Loucy (cell line): ENCODE data around the gene TWF1.

Experiments used
- H2AFZ ChIP-seq: fragments of 200-600 bp; sonication (generic); 2 replicates; pipeline ENCODE4 v1.6.0; 2016; ENCODE audit warnings: antibody characterized with exemption, mild to moderate bottlenecking, low read length, moderate library complexity
- H3F3A ChIP-seq: fragments of 200-600 bp; 2 replicates; pipeline ENCODE4 v1.6.0; 2016; ENCODE audit warnings: antibody characterized with exemption, low read depth, mild to moderate bottlenecking
- H3K27me3 ChIP-seq: fragments of 200-600 bp; sonication (generic); 2 replicates; pipeline ENCODE4 v1.6.1; 2014; ENCODE audit warnings: low read length, mild to moderate bottlenecking; ENCODE audit not compliant: insufficient read depth, poor library complexity, severe bottlenecking
- H3K36me3 ChIP-seq: fragments of 200-600 bp; sonication (generic); 2 replicates; pipeline ENCODE4 v1.6.1; 2016; ENCODE audit warnings: low read length; ENCODE audit not compliant: insufficient read depth
- H3K4me1 ChIP-seq: fragments of 200-600 bp; sonication (generic); 2 replicates; pipeline ENCODE4 v1.5.1; 2014; ENCODE audit warnings: low read length, mild to moderate bottlenecking; ENCODE audit not compliant: insufficient read depth, poor library complexity, severe bottlenecking
- H3K4me2 ChIP-seq: fragments of 200-600 bp; sonication (generic); 2 replicates; pipeline ENCODE4 v1.6.0; 2014; ENCODE audit warnings: antibody characterized with exemption, low read length, low read depth, mild to moderate bottlenecking; ENCODE audit not compliant: poor library complexity, severe bottlenecking
- H3K4me3 ChIP-seq: fragments of 200-600 bp; sonication (generic); 2 replicates; pipeline ENCODE4 v1.5.1; 2014; ENCODE audit warnings: low read length, mild to moderate bottlenecking, mixed read lengths; ENCODE audit not compliant: poor library complexity, severe bottlenecking
- H3K79me2 ChIP-seq: fragments of 200-600 bp; sonication (generic); 2 replicates; pipeline ENCODE4 v1.6.1; 2014; ENCODE audit warnings: low read length; ENCODE audit not compliant: insufficient read depth
- H3K9ac ChIP-seq: fragments of 200-600 bp; sonication (generic); 2 replicates; pipeline ENCODE4 v1.6.0; 2014; ENCODE audit warnings: mild to moderate bottlenecking, low read depth, low read length, moderate library complexity; ENCODE audit not compliant: poor library complexity, severe bottlenecking
- H3K9me2 ChIP-seq: fragments of 200-600 bp; sonication (generic); replicated peaks from 2 replicates; pipeline ENCODE4 v1.6.1; 2016; ENCODE audit warnings: low read depth, low read length, mixed read lengths
- H3K9me3 ChIP-seq: fragments of 200-600 bp; sonication (generic); 2 replicates; pipeline ENCODE4 v1.6.1; 2014; ENCODE audit warnings: mild to moderate bottlenecking, antibody characterized with exemption, low read length, low read depth; ENCODE audit not compliant: insufficient read depth
- H4K20me1 ChIP-seq: fragments of 200-600 bp; sonication (generic); 2 replicates; pipeline ENCODE4 v1.6.0; 2014; ENCODE audit warnings: antibody characterized with exemption, low read length, mild to moderate bottlenecking; ENCODE audit not compliant: insufficient read depth, poor library complexity, severe bottlenecking
- EZH2phosphoT487 ChIP-seq: fragments of 200-600 bp; IDR thresholded peaks from 2 replicates; pipeline ENCODE4 v1.6.1; 2018; ENCODE audit warnings: antibody characterized with exemption, mild to moderate bottlenecking, moderate library complexity, borderline replicate concordance
- TF ChIP-seq, protein P1 (sequence below): fragments of 200-600 bp; sonication (generic); conservative IDR thresholded peaks from 2 replicates; pipeline ENCODE4 v1.5.1; 2014; ENCODE audit warnings: mild to moderate bottlenecking, antibody characterized with exemption, low read length

TWF1 gene

DNA sequence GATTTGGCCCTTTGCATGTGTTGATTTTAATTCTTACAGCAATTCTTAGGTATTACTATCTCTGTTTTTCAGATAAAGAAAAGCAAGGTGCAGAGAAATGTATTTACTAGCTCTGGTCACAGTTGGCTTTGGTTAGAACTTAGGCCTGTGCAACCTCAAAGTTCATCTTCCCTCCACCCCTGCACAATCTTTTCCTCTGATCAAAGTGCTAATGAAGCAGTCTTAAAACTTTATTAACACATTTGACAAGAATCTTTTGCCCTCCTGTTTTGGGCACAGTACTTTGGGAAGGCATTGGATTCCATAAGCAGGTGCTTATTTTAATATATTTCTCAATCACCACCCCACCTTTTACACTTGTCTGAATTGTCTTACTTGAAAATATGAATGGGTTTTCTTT, 44.6 kb downstream of the TWF1 start:
- peaks cover 55% of the 10 kb centered on the region for H3K79me2 ChIP-seq
- no peak for TF ChIP-seq EZH2phosphoT487
- TF ChIP-seq, protein P1, sequence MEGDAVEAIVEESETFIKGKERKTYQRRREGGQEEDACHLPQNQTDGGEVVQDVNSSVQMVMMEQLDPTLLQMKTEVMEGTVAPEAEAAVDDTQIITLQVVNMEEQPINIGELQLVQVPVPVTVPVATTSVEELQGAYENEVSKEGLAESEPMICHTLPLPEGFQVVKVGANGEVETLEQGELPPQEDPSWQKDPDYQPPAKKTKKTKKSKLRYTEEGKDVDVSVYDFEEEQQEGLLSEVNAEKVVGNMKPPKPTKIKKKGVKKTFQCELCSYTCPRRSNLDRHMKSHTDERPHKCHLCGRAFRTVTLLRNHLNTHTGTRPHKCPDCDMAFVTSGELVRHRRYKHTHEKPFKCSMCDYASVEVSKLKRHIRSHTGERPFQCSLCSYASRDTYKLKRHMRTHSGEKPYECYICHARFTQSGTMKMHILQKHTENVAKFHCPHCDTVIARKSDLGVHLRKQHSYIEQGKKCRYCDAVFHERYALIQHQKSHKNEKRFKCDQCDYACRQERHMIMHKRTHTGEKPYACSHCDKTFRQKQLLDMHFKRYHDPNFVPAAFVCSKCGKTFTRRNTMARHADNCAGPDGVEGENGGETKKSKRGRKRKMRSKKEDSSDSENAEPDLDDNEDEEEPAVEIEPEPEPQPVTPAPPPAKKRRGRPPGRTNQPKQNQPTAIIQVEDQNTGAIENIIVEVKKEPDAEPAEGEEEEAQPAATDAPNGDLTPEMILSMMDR: no peak
- H3K9me2 ChIP-seq: no peaks in the 10 kb centered on the region
- H2AFZ ChIP-seq: no peak overlapping the region
- no peaks in the 10 kb centered on the region for H3K27me3 ChIP-seq
- peaks cover 46% of the 10 kb centered on the region for H3K4me1 ChIP-seq
- H3K9ac ChIP-seq: peak overlapping the region; percentile 88
- H4K20me1 ChIP-seq: peaks cover 28% of the 10 kb centered on the region
- no peaks in the 10 kb centered on the region for H3K36me3 ChIP-seq
- H3K9me3 ChIP-seq: no peaks in the 10 kb centered on the region
- peak overlapping the region; percentile 97 for H3K4me3 ChIP-seq
- peak overlapping the region; percentile 96 for H3K4me2 ChIP-seq
- H3F3A ChIP-seq: no peaks in the 10 kb centered on the region

DNA sequence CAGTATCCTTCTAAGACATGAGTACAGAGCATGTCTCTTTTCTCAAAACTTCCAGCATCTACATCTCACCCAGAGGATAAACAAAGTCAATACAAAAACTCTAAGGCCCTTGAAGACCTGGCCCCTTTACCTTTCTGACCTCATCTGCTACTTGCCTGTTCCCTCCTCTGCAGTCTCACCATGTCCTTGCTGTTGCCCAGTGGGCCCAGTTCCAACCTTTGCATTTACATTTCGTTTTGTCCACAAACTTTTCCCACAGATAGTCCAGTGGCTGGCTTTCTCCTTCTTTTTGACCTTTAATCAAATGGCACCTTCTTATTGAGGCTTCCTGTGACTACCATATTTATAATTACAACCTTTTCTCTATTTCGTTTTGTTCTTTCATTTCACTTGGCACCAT, 45.7 kb downstream of the TWF1 start:
- Histone ChIP-seq H3F3A (no peaks in the 10 kb centered on the region), H3K9me3 (no peaks in the 10 kb centered on the region), H3K4me1 (peaks cover 52% of the 10 kb centered on the region), H3K79me2 (peaks cover 56% of the 10 kb centered on the region), H3K4me3 (peak overlapping the region; percentile 97), H3K9ac (peak overlapping the region; percentile 88), H4K20me1 (peaks cover 28% of the 10 kb centered on the region), H3K4me2 (peak overlapping the region; percentile 96), H2AFZ (no peak overlapping the region), H3K27me3 (no peaks in the 10 kb centered on the region), H3K36me3 (no peaks in the 10 kb centered on the region), H3K9me2 (no peaks in the 10 kb centered on the region)
- no peak for TF ChIP-seq EZH2phosphoT487
- TF ChIP-seq, protein P1: no peak

DNA sequence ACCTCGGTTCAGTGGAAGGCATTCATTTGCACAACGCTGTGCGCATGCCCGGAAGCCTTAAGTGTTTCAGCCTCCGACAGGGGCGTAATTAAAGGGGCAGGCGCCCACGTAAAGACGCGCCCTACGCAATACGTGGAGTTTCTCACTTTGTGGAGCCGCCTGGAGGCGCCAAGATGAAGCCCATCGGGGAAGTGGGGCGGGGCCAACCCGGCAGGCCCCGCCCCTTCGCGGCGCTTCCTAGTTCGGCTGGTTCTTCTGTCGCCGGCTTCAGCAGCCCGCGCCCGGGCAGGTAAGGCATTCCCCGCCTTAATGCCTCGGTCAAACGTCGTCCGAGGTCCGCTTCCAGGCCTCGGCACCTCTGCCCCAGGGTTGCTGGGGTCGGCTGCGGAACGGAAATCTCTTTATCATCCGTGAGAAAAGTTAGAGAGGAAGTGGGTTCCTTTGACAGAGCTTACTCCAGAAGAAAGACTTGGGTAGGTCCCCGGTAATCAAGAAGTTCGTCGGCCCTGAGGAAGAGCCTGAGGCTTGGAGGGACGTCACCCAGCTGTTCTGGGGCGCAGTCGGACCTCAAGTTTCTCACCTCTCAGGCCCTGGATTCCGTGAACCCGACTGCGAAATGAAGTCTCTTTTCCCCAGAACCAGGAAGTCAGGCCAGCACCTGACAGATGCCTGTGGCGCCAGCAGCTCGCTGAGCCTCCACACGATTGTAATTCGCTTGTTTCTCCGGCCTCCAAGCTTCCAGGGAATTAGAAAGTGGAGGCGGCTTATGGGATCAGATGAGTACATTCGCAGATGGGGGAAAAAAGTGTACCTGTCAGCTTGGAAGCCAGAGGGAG, 47.2 kb downstream of the TWF1 start, which contains the start of the genes IRAK4 and PUS7L:
TSS of gene IRAK4 (plus strand) at position 224 of the 836 bp plus-strand sequence. CDS start 9,161 bp downstream, outside the sequence.
TSS of gene PUS7L (minus strand) at position 63 of the 836 bp plus-strand sequence. CDS start 3,545 bp downstream, outside the sequence.
- Histone ChIP-seq H2AFZ (peak within 1 kb of the TSS; percentile 95), H3K9me2 (no peaks in the 10 kb centered on the region), H3K27me3 (no peaks in the 10 kb centered on the region), H4K20me1 (peaks cover 28% of the 10 kb centered on the region), H3K4me2 (peak within 1 kb of the TSS; percentile 98), H3K9ac (peak within 1 kb of the TSS; percentile 88), H3K9me3 (no peaks in the 10 kb centered on the region), H3F3A (no peaks in the 10 kb centered on the region), H3K79me2 (peaks cover 56% of the 10 kb centered on the region), H3K36me3 (no peaks in the 10 kb centered on the region), H3K4me1 (peaks cover 58% of the 10 kb centered on the region), H3K4me3 (peak within 1 kb of the TSS; percentile 97)
- TF ChIP-seq EZH2phosphoT487: no peak
- TF ChIP-seq, protein P1: peak; percentile 51
